OCI-LY3 (cell line): ENCODE data around the gene IQCB1.

Experiments used
- H2AFZ ChIP-seq: fragments of 200-600, 300-600 bp; shearing (Covaris generic); 2 replicates; pipeline ENCODE4 v1.6.0; 2014; ENCODE audit warnings: antibody characterized with exemption, low read depth, low read length
- H3K27ac ChIP-seq: fragments of 200-600, 300-600 bp; sonication (generic); 2 replicates; pipeline ENCODE4 v1.5.1; 2014; ENCODE audit warnings: mild to moderate bottlenecking, low read length, moderate library complexity, mixed read lengths
- H3K27me3 ChIP-seq: fragments of 200-600, 300-600 bp; sonication (generic); 2 replicates; pipeline ENCODE4 v1.6.1; 2014; ENCODE audit warnings: low read depth, low read length, mixed read lengths
- H3K36me3 ChIP-seq: fragments of 200-600, 300-600 bp; sonication (generic); replicated peaks from 2 replicates; pipeline ENCODE3; 2014; ENCODE audit warnings: low read depth, low read length, mixed read lengths
- H3K4me1 ChIP-seq: fragments of 300-600, 200-600 bp; sonication (generic); 2 replicates; pipeline ENCODE4 v1.6.1; 2014; ENCODE audit warnings: low read length, mixed read lengths
- H3K4me2 ChIP-seq: fragments of 200-600, 300-600 bp; sonication (generic); 2 replicates; pipeline ENCODE4 v1.6.1; 2014; ENCODE audit warnings: low read length, mixed read lengths
- H3K4me3 ChIP-seq: fragments of 300-600, 200-600 bp; sonication (generic); 2 replicates; pipeline ENCODE4 v1.5.1; 2014; ENCODE audit warnings: antibody characterized with exemption, mild to moderate bottlenecking, low read length, moderate library complexity
- H3K79me2 ChIP-seq: fragments of 300-600, 200-600 bp; shearing (Covaris generic); 2 replicates; pipeline ENCODE4 v1.6.1; 2014; ENCODE audit warnings: mild to moderate bottlenecking, low read length, mixed read lengths
- H3K9ac ChIP-seq: fragments of 300-600, 200-600 bp; shearing (Covaris generic); 2 replicates; pipeline ENCODE4 v1.6.0; 2014; ENCODE audit warnings: mild to moderate bottlenecking, low read length, moderate library complexity
- H3K9me3 ChIP-seq: fragments of 200-600, 300-600 bp; shearing (Covaris generic); 2 replicates; pipeline ENCODE4 v1.6.1; 2014; ENCODE audit warnings: low read length, mixed read lengths; ENCODE audit not compliant: insufficient read depth
- H4K20me1 ChIP-seq: fragments of 200-600, 300-600 bp; sonication (generic); 2 replicates; pipeline ENCODE4 v1.6.1; 2016; ENCODE audit warnings: low read length, mixed read lengths; ENCODE audit not compliant: insufficient read depth
- CTCF ChIP-seq: fragments of 200-600, 300-600 bp; sonication (generic); IDR thresholded peaks from 2 replicates; pipeline ENCODE4 v1.5.1; 2014; ENCODE audit warnings: antibody characterized with exemption, low read length, low read depth
- EZH2phosphoT487 ChIP-seq: fragments of 200-600 bp; shearing (Covaris generic); IDR thresholded peaks from 2 replicates; pipeline ENCODE4 v1.6.1; 2018; ENCODE audit warnings: antibody characterized with exemption, mixed run types, low read depth

The IQCB1 gene

GRCh38 chr3:121822973-121823372 lies 11.9 kb downstream of the IQCB1 start:
- no peak overlapping the region for H3K4me2 ChIP-seq
- H3K9me3 ChIP-seq, result peaks cover 13% of the 10 kb centered on the region; the same call in 1 of the 2 replicates
- peaks cover 75% of the 10 kb centered on the region for H3K36me3 ChIP-seq
- no peak overlapping the region for H3K4me3 ChIP-seq
- H3K9ac ChIP-seq, result no peak overlapping the region
- no peaks in the 10 kb centered on the region for H3K27me3 ChIP-seq
- no peaks in the 10 kb centered on the region for H4K20me1 ChIP-seq
- no peaks in the 10 kb centered on the region for H3K4me1 ChIP-seq
- TF ChIP-seq EZH2phosphoT487 (no peak), CTCF (no peak)
- H3K79me2 ChIP-seq, result peaks cover 41% of the 10 kb centered on the region
- no peak overlapping the region for H3K27ac ChIP-seq
- H2AFZ ChIP-seq, result no peak overlapping the region

GRCh38 chr3:121821421-121822199 lies 13.2 kb downstream of the IQCB1 start:
- H3K27me3 ChIP-seq, result no peaks in the 10 kb centered on the region
- H3K27ac ChIP-seq, result no peak overlapping the region
- no peak overlapping the region for H2AFZ ChIP-seq
- TF ChIP-seq CTCF (no peak), EZH2phosphoT487 (no peak)
- H3K36me3 ChIP-seq, result peaks cover 73% of the 10 kb centered on the region
- peaks cover 13% of the 10 kb centered on the region; the same call in 1 of the 2 replicates for H3K9me3 ChIP-seq
- H4K20me1 ChIP-seq, result no peaks in the 10 kb centered on the region
- no peaks in the 10 kb centered on the region for H3K4me1 ChIP-seq
- no peak overlapping the region for H3K4me3 ChIP-seq
- peaks cover 47% of the 10 kb centered on the region for H3K79me2 ChIP-seq
- H3K9ac ChIP-seq, result no peak overlapping the region
- no peak overlapping the region for H3K4me2 ChIP-seq

- H3K27ac ChIP-seq, result no peak overlapping the region
Measured at GRCh38 chr3:121819236-121819635, 15.6 kb downstream of the IQCB1 start.

More at GRCh38 chr3:121819236-121819635, 15.6 kb downstream of the IQCB1 start:
- Histone ChIP-seq H3K4me3 (no peak overlapping the region), H3K9me3 (peaks cover 12% of the 10 kb centered on the region; the same call in 1 of the 2 replicates), H3K36me3 (peaks cover 52% of the 10 kb centered on the region), H3K4me2 (no peak overlapping the region), H2AFZ (no peak overlapping the region), H3K79me2 (peaks cover 62% of the 10 kb centered on the region), H4K20me1 (0 out of 2 replicates have a peak, but pooled peaks cover 4% of the 10 kb centered on the region), H3K27me3 (no peaks in the 10 kb centered on the region), H3K9ac (no peak overlapping the region), H3K4me1 (no peaks in the 10 kb centered on the region)
- no peak for TF ChIP-seq CTCF
- no peak for TF ChIP-seq EZH2phosphoT487
